GM18511 (cell line): ENCODE data around the gene EEIG2.
A peak's percentile ranks its signal among the peaks of the same experiment; 100 is the strongest.
"Not testable (repeated sequence)": the region's sequence is repeated elsewhere in the genome, so short reads cannot be mapped to it uniquely, and the experiment has no call there.

ENCODE experiments used
- ATAC-seq: cut with Tn5 transposase; IDR thresholded peaks from one replicate; pipeline ENCODE4 v1.9.1; 2021; ENCODE audit warnings: mild to moderate bottlenecking, moderate library complexity; ENCODE audit not compliant: unreplicated experiment

Gene EEIG2

DNA sequence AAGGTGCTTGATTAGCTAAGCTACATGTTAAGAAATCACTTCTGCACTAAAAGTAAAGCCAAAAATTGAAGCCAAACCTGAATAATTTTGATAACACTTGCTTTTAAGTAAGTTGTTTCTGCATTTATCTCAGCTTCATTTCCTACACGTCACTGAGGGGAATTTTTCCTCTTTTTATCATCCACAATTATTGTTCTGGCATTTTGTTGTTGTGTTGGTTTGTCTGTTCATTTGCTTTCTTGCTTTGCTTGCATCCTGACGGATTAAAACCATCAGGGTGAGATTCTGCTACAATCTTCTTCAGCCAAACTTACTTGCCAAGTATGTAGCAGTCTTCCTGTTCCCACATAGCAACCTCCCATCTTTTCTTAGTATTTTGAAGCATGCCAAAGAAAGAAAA lies 18.0 kb upstream of the EEIG2 start:
- no peak for ATAC-seq

DNA sequence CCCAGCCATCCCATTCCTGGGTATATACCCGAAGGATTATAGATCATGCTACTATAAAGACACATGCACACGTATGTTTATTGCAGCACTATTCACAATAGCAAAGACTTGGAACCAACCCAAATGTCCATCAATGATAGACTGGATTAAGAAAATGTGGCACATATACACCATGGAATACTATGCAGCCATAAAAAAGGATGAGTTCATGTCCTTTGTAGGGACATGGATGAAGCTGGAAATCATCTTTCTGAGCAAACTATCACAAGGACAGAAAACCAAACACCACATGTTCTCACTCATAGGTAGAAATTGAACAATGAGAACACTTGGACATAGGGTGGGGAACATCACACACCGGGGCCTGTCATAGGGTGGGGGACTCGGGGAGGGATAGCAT lies 12.4 kb upstream of the EEIG2 start:
- not testable (repeated sequence) for ATAC-seq

DNA sequence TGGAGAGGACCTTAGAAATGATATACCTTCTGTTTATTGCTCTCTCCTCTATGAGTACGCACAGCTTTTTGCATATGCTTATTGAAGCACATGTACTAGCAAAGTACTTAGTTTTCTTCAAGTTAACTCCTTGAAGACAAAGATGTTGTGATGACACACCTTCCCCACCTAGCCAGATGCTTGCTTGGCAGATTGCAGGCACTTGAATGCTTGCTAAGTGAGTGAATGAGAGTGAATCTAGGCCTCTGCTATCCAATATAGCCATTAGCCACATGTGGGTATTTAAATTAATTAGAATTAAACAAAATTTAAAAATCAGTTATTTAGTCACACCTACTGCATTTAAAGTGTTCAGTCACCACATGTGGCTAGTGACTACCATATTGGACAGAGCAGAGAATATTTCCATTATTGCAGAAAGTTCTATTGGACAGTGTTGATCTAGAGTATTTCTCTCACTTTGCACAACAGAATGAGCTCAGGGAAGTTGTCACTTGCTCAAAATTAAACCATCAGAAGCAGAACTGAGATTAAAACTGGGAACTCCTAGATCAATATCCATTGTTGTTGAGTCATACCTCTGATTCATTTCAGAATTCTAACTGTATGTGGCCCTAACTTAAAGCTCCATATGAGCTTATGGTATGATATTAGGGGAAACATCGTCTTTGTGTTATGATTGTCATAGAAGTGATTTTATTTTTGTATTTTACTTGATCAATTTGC lies 8.6 kb upstream of the EEIG2 start:
- peak; percentile 95 for ATAC-seq

DNA sequence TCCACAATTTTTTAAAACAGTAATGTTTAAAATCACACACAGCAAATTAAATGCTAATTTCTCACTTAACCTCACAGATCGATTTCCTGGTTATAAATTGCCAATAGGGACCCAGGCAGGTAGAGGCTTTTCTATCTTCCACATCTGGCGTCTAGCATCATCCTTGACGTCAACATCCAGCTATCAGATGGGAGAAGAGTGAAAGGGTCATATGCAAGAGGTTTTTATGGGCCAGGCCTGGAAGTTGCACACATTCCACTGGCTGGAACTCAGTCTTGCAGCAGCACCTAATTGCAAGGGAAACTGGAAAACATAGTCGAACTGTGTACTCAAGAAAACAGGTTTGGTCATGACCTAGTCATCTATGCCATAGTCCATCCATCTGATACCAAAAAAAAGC lies 6.0 kb upstream of the EEIG2 start:
- no peak for ATAC-seq

DNA sequence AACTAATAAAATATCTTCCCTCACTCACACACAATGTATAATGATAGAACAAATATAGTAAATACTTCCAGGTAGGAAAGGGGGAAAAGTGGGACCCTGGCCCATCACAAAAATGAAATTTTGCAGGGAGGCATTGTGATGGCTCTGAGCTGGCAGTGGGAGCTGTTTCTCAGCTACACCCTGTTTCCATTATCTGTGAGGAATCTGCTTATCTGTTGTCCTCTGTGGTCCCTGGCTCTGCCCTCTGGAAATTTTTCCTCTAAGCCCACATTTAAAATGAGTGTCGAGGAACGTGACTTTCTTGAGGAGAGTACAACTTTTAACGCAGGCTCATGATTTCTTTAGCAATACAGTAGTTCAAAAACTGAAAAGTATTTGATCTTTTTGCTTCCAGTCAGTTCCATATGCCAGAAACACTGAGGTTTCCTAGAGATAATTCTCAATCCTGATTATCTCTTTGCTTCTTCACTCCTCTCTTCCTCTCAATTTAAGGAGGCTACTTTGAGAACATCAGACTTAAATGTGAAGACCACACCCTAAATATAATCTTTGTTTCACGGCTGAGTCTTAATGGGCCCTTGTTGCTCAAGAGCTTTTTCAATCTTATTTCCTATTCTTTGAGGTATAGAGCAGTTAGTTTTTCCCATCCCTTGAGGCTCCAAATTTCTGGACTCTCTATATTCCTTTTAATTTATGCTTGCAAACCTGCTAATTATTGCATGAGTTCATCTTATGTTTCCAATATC lies 5.0 kb upstream of the EEIG2 start:
- ATAC-seq: no peak

DNA sequence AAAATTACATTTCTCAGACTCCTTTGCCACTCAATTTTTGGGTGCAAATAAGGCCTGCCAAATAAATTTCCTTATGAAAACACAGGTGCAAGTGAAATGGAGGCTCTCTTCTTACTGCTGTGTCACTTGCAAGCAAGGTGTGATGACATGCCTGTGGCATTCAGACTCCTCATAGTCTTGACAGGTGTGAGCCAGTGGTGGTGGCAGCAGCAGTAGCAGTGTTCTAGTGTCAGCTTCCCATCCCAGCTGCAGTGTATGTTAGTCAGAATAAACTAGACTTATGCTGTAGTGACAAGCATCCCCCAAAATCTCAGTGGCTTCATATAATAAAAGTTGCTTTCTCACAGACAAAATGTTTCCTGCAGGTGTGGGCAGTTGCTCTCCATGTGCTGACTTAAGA lies 3.8 kb upstream of the EEIG2 start:
- no peak for ATAC-seq

DNA sequence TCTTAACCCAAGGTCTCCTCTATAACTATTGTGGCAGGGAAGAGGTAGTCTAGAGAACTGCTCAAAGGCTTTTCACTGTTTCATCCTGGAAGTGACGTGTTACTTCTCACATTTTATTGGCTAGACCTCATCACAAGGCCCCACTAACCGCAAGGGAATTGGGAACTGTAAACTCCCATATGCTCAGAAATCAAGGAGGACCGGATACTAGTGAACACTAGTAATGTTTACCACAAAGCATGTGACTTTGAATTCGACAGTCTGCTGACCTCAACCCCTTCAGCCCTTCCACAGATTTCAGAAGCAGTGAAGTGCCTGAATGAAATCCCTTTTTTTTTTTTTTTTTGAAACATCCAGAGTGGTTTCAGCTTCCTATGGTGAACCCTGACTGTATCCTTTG lies 3.4 kb upstream of the EEIG2 start:
- ATAC-seq: no peak

DNA sequence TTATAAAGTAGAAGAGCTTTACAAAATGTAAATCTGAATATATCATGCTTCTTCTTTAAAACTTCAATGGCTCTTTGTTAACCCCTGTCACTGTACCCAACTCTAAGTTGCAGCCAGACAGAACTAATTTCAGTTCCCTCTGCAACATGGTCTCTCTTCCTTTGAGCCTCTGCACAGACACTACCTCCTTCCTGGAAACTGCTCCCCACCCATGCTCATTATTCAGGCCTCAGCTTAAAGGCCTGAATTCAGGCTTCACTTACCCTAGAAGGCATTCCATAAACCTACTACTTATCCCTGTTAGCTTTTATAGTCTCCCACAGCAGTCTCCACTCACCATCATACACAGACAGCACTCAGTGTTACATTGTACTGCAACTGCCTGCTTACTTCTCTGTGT lies 2.6 kb upstream of the EEIG2 start:
- peak; percentile 27 for ATAC-seq

DNA sequence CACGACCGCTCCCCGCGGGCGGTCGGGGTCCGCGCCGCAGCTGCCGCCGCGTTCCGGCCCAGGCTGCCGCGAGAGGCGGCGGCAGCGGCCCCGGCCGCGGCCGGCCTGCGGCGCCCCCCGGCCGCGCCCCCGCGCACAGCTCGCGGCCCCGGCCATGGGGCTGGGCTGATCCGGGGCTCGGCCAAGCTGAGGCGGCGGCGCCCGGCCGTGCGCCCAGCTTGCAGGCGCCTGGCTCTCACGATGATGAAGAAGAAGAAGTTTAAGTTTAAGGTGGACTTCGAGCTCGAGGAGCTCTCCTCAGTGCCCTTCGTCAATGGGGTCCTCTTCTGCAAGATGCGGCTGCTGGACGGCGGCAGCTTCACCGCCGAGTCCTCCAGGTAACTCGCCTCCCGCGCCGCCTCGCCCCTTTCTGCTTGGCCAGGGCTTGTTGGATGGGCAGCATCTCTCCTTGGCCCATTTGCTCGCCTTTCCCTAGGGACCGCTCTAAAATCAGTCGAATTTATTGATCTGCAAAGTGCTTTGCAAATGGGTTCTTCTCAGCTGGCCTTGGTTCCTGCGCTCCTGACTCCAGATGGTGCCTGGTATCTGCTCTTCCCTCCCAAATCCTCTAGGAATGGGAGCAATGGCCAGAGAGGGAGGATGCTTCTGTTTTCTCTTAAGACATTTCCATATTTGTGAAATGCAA lies 431 bp downstream of the EEIG2 start:
- peak; percentile 49 for ATAC-seq

DNA sequence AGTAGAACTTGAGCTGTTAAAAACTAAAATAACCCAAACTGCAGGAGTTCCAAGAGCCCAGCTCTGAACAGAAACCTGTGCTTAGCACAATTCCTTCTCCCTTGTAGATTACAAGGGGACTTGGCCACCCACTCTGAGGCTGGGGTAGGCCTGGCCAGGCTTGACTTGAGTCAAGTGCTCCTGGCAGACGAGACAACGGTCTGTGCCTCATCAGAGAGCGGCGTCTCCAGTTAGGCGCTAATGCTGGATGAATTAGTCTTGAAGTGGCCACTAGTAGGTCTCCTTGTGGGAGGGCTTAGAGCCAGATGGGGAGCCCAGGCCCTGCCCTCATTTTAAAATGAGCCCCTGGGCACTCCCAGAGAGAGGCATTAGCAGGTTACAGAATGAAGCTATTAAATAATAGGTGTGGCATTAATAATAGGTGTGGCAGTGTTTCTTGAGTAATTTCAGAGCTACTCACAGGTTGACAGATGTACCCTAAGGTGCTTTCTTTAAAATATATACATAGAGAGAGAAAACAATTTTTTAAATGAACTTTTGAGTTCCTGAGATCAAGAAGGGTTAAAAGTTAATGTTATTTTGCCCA lies 1.1 kb downstream of the EEIG2 start:
- peak; percentile 26 for ATAC-seq

DNA sequence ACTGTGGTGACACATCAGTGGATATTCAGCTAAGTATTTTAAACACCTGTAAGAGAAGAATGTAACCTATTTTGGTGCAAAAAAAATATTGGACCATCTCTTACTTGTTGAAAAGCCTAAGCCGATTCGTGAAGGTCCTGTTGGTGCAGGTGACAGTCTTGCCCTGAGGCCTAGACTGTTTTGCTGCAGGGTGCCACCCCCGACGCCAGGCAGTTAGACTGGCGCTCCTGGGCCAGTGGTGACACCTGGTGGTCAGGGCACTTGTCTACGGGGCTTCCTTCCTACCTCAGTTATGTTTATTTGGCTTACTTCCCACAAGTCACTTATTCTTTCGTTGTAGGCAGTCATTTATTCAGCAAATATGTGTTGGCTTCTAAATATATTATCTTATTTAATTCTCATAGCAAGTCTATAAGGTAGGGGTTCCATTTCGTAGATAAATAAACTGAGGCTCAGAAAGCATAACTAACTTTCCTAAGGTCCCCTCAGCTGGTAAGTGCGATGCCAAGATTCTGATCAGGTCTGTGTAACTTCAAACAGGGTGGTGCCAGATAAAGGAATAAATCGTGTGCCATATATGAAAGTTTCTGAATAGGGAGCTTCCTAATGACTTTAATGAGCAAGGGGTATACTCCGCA lies 1.9 kb downstream of the EEIG2 start:
- ATAC-seq: peak; percentile 43

DNA sequence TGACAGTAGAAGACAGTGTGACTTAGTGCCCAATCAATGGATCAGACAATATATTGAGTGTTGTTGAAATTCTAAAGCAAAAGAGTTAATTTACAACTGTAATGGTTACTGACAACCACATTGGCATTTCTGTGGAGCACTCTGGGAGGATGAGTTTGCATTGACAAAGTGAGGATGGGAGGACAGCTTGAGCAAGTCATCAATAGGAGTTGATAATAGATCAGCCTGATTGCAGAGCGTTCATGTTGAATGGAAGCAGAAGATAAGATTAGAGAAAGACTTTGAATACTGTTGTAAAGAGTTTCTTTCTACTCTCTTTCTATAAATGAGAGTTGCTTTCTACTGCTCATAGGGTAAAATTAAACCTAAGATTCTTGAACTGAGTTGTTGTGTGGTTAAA lies 3.9 kb downstream of the EEIG2 start:
- ATAC-seq: no peak

DNA sequence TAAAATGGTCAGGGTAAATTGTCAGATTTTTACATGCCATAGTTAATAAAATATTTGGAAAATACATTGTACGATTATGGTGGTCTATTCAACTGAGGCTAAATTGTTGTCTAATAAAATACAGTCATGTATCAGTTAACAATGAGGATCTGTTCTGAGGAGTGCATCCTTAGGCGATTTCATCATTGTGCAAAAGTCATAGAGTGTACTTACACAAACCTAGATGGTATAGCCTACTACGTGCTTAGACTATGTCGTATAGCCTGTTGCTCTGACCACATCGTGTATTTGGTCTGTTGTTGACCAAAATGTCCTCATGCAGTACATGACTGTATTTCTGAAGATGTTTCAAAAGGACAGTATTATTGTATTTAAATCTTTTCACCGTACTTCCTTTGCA lies 5.2 kb downstream of the EEIG2 start:
- no peak for ATAC-seq

DNA sequence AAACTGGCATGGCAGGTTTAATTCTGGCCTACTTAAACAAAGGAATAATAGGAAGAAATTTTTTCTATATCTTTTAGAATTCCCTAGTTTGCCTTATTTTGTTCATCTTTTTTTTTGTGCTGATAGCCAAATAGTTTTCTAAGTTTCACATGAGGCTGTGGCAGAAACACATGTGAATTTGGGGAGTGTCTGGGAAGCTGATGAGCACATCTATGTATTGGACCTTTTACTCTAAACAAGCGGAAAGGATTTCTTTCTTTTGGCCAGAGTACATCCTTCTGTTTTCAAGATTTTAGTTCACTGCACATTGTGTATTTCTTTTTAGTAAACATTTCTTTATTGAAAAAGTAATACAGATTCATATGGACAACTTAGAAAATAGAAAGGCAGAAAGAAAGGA lies 5.6 kb downstream of the EEIG2 start:
- no peak for ATAC-seq

DNA sequence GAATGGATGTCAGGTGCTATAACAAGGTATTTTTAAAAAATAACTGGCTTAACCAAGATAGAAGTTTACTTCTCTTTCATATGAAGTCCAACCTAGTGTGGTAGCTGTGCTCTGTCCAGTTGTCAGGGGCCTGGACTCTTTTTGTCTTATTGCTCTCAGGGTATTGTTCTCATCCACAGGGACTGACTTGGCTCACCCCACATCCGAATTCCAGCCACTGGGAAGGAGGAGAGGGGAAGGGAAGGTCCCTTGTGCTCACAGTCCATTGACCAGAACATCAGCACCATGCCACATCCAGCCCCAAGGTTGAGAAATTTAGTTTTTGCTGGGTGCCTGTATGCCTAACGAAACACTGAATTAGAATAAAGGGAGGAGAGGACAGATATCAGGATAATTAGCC lies 8.7 kb downstream of the EEIG2 start:
- ATAC-seq: no peak

DNA sequence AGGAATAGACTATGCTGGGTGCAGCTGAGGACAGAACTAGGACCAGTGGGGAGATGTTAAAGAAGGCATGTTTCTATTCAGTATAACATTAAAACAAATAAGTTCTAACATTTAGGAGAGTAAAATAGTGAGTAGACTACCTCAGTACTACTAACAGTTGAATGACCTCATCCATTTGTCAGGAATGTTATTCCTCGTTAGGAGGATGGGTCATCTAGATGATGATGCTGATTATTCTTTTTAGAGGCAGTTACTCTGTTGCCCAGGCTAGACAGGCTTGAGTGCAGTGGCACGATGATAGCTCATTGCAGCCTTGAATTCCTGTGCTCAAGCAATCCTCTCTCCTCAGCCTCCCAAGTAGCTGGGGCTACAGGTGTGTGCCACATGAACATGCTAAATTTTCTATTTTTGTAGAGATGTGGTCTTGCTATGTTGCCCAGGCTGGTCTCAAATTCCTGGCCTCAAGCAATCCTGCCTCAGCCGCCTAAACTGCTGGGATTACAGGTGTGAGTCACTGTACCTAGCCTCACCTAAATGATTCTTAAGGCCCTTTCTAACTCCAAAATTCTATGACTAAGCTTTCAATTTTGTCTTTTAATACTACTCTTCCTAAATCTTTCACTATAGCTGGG lies 9.3 kb downstream of the EEIG2 start:
- no peak for ATAC-seq

DNA sequence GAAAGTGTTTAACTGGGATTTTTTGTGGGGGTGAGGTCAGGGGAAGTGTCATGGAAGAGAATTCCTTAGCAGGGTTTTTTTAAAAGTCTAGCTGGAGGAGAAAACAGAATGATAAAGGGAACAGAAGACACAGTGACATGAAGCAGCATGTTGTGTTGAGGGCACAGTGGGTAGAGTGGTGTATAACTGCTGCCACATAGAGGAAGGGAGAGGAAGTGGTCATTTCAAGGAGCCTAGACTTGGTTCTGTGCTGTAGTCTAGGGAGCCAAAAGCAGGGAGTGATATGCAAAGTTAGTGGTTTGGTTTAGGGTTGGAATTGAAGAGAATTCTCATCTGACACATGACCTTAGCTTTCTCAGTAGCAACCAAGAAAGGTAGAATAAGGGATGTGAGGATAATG lies 10.2 kb downstream of the EEIG2 start:
- ATAC-seq: peak; percentile 99

DNA sequence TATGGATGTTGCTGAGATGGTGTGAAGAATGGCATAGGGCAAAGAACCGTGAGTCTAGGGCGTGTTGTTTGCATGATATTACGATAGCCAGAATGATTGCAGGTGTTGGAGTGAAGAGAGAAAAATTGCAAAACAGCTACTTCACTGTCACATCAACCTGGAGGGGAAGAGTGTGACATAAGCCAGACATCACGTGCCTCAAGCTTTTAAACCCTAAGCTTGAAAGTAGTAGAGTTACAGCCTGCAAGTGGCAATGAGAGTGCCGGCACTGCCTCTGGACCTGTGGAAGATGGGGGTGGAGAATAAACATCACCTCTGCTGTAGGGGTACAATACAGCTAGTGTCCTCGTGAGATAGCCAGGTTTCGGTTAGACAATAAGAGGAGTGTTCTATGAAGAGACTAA lies 11.1 kb downstream of the EEIG2 start:
- ATAC-seq: no peak

DNA sequence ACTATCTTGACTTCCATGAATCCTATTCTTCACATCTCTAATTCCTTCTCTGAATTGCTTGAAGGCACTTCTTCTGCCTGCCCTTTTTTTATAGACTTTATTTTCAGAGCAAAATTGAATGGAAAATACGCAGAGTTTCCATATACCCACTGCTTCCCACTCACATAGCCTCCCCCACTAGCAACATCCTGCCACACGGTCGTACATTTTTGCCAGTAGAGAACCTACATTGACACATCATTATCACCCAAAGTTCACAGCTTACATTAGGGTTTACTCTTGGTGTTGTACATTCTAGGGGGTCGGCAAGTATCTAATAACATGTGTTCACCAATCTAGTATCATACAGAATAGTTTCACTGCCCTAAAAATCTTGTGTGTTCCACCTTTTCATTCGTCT lies 12.3 kb downstream of the EEIG2 start:
- no peak for ATAC-seq

DNA sequence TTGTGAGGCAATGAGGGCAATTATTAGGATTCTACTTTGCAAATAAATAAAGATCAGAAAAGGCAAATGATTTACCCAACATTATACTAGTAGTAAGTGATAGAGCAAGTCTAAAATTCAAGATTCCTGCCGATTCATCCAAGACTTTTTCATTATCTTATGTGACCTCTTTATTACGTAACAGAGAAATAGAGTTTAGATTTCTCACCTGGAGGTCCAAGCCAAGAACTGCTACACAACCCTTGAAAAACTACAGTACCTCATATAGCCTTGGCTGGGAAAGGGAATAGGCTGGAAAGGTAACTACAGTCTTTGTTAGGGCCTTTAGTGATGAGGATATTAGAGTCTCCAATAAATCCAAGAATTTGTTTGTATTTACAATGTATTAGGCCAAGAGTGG lies 13.3 kb downstream of the EEIG2 start:
- no peak for ATAC-seq

DNA sequence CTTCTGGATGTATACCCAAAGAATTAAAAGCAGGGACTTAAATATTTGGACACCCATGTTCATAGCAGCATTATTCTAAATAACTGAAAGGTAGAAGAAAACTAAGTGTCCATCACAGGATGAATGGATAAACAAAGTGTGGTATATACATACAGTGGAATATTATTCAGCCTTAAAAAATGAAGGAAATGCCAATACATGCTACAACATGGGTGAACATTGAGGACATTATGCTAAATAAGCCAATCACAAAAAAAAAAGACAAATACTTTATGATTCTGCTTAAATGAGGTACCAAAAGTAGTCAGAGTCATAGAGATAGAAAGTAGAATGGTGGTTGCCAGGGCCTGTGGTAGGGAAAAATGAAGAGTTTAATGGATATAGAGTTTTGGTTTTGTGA lies 14.1 kb downstream of the EEIG2 start:
- ATAC-seq: no peak
